ENCODE measurements around the gene TGFBI. TPM values are rescaled to one million over a fixed set of nuclear protein-coding genes. Genes with fewer than 3 reads are reported as not detected.

The TGFBI gene
- total RNA-seq, 1 donor from 2014 or later: 27.9 TPM

DNA sequence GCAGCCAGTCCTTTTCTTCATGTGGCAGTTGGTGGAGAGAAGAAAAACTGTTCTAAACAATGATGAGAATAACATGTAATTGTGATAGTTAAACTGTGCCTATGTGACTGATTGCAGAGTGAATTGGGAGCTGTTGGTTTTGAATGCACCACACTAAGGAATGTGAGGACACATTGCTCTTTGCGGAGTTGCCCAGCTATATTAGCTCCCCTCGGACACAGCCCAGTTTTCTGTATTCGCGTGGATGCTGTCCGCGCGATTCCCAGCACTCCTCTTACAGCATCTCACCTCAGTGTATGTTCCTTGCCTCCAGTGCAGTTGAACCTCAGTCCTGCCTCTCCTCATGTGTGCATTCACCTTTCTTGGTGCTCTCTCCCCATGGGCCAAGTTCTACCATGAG, 32.2 kb downstream of the TGFBI start:
- Mint-ChIP-seq H3K36me3 (ENCODE audit: low read depth, unreplicated experiment) (no peaks in the 10 kb centered on the region), H3K4me1 (ENCODE audit: unreplicated experiment) (peaks cover 18% of the 10 kb centered on the region), H3K4me3 (ENCODE audit: unreplicated experiment) (no peak overlapping the region), H3K27me3 (ENCODE audit: unreplicated experiment) (peaks cover 9% of the 10 kb centered on the region), H3K27ac (ENCODE audit: unreplicated experiment) (no peak overlapping the region), H3K9me3 (ENCODE audit: unreplicated experiment) (no peaks in the 10 kb centered on the region)
- TF ChIP-seq, protein P1, sequence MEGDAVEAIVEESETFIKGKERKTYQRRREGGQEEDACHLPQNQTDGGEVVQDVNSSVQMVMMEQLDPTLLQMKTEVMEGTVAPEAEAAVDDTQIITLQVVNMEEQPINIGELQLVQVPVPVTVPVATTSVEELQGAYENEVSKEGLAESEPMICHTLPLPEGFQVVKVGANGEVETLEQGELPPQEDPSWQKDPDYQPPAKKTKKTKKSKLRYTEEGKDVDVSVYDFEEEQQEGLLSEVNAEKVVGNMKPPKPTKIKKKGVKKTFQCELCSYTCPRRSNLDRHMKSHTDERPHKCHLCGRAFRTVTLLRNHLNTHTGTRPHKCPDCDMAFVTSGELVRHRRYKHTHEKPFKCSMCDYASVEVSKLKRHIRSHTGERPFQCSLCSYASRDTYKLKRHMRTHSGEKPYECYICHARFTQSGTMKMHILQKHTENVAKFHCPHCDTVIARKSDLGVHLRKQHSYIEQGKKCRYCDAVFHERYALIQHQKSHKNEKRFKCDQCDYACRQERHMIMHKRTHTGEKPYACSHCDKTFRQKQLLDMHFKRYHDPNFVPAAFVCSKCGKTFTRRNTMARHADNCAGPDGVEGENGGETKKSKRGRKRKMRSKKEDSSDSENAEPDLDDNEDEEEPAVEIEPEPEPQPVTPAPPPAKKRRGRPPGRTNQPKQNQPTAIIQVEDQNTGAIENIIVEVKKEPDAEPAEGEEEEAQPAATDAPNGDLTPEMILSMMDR (IDR thresholded peaks at IDR 0.05; ENCODE audit: unreplicated experiment): no peak
- DNase-seq (ENCODE audit: low spot score): no peak

DNA sequence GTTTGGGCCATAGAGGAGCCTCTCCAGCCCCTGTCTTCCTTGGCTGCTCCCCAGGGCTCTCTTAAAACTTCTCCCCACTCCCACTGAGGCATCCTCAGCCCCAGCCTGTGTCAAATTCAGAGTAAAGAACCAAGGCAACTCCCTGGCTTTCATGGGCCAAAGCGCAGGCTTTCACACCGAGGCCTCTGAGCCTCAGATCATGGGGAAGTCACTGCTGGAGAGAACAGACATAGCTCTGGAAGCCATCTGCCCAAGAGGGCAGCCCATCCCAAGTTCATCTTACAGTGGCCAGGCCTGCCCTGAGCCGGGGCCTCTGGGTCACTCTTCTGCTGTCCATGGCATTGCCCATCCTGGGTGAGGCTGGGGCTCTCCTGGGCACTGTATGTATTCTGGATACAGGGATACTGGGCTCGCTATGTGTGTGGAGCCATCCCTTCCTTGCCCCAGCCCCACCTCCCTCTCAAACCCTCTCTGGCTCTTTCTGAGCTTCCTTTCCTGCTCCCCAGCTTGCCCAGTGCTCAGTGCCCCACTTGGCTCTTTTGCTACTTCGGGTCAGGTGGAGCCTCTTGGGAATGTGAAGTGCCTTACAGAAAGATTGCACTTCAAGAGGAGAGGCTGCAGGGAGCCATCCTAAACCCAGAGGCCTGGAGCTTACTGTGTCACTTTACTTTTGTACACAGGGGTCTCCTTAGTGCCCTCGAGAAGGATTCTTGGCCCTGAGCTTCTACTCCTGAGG, 33.0 kb downstream of the TGFBI start:
- Mint-ChIP-seq H3K4me3 (ENCODE audit: unreplicated experiment) (no peak overlapping the region), H3K9me3 (ENCODE audit: unreplicated experiment) (no peaks in the 10 kb centered on the region), H3K27ac (ENCODE audit: unreplicated experiment) (no peak overlapping the region), H3K4me1 (ENCODE audit: unreplicated experiment) (peaks cover 16% of the 10 kb centered on the region), H3K27me3 (ENCODE audit: unreplicated experiment) (peaks cover 9% of the 10 kb centered on the region), H3K36me3 (ENCODE audit: low read depth, unreplicated experiment) (no peaks in the 10 kb centered on the region)
- TF ChIP-seq, protein P1 (IDR thresholded peaks at IDR 0.05; ENCODE audit: unreplicated experiment): no peak
- DNase-seq (ENCODE audit: low spot score): no peak

DNA sequence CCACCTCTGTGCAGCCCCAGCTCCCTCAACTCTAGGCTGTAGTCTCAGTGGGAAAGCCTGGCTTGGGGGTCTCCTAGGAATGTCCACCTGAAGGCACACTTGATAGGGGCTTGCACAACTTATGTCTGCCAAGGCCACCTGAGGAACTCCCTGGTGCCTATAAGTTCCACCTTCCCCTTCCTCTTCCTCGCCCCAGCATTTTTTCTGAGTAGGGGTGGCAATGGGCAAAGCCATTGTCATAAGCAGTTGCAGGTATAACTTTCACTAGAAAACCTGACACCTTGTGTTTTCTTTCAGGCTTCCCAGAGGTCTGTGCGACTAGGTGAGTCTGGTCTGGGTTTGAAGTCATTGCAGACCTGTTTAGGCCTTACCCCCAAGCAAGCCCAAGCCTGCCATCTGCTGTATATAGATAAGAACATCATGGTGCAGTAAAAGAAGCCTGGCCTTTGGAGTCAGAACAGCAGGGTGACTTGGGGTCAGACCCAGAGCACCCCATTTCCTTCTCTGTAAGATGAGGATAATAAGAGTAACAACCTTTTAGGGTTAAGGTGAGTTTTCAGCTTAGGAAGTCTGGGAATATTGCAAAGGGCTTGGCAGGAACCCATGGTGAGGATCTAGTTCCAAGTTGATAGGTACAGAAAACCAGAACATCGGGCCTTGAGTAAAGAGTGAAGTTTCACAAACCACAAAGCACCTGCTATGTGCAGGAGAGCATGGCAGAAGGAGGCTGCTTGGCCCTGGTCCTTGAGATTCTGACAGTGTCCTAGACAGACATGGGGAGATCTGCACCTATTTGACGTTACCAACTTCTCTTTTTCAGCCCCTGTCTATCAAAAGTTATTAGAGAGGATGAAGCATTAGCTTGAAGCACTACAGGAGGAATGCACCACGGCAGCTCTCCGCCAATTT, 33.8 kb downstream of the TGFBI start:
- H3K27me3 Mint-ChIP-seq (ENCODE audit: unreplicated experiment): peaks cover 5% of the 10 kb centered on the region
- peak; percentile 36 for DNase-seq (ENCODE audit: low spot score)
- no peak overlapping the region for H3K4me3 Mint-ChIP-seq (ENCODE audit: unreplicated experiment)
- H3K4me1 Mint-ChIP-seq (ENCODE audit: unreplicated experiment): peaks cover 8% of the 10 kb centered on the region
- no peak overlapping the region for H3K27ac Mint-ChIP-seq (ENCODE audit: unreplicated experiment)
- no peaks in the 10 kb centered on the region for H3K9me3 Mint-ChIP-seq (ENCODE audit: unreplicated experiment)
- TF ChIP-seq, protein P1 (IDR thresholded peaks at IDR 0.05; ENCODE audit: unreplicated experiment): peak; percentile 23
- H3K36me3 Mint-ChIP-seq (ENCODE audit: low read depth, unreplicated experiment): no peaks in the 10 kb centered on the region

DNA sequence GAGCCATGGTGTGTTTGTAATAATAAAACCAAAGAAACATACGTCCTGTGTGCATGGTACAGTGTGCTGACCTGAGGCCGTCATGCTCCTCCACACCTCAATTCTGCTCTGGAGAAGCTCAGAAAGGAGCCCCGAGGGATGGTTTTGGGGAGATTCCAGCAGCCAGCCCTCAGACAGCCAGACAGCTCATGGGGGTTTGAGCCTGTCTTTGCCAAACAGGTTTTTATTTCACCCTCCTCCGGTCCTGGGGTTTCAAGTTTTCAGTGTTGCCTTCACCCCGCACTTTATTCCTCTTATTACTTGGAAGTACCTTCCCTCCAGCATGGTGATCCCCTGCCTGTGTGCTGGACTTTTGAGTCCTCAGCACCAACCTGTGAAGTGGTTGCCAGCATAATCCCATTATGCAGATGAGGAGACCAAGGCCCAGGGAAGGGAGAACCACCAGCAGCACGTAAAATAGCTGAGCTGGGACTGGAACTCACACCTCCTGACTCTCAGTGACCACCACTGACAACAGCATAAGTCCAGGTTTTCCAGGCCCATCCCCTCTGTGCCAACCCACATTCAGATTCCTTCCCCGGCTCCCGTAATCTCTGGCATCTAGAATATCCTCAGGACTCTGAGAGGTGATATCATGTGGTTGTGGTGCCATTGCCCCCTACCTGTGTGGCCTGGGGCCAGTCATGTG, 35.1 kb downstream of the TGFBI start:
- peaks cover 5% of the 10 kb centered on the region for H3K27me3 Mint-ChIP-seq (ENCODE audit: unreplicated experiment)
- no peak for DNase-seq (ENCODE audit: low spot score)
- H3K4me1 Mint-ChIP-seq (ENCODE audit: unreplicated experiment): no peaks in the 10 kb centered on the region
- H3K4me3 Mint-ChIP-seq (ENCODE audit: unreplicated experiment): no peak overlapping the region
- no peaks in the 10 kb centered on the region for H3K36me3 Mint-ChIP-seq (ENCODE audit: low read depth, unreplicated experiment)
- TF ChIP-seq, protein P1 (IDR thresholded peaks at IDR 0.05; ENCODE audit: unreplicated experiment): no peak
- H3K27ac Mint-ChIP-seq (ENCODE audit: unreplicated experiment): no peak overlapping the region
- no peaks in the 10 kb centered on the region for H3K9me3 Mint-ChIP-seq (ENCODE audit: unreplicated experiment)

All from endothelial cell (in vitro differentiated cells).